ENCODE data around the gene CCL2. TPM values are rescaled to one million over a fixed set of nuclear protein-coding genes. Genes with fewer than 3 reads are reported as not detected.

CCL2 gene
- total and polyA plus RNA-seq, 2 experiments from 2014 or later = 1.5 to 18.5 TPM

DNA sequence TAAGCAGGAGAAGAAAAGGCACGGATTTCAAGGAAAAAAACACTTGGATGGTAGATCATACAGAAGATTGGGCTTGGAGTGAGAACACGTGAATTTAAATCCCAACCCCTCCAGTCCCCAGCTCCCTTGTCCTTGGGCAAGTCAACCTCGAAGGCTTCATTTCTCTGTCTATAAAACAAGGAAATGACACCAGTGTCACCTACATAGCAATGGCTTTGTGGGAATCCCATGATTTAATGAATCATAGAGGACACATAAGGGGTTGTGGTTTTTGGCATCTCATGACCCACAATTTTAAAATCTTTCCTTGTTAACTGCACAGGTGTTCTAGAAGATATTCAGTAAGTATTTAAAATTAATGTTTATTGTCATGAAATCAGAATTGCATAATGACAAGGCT, 8.2 kb upstream of the CCL2 start:
- no peak overlapping the region for H2AFZ ChIP-seq
- H4K20me1 ChIP-seq (replicated peaks; ENCODE audit: insufficient read depth) = no peaks in the 10 kb centered on the region
- H3F3A ChIP-seq (replicated peaks; ENCODE audit: low read depth) = no peaks in the 10 kb centered on the region
- no peak overlapping the region for H3K27ac ChIP-seq (ENCODE audit: low read depth)
- no peaks in the 10 kb centered on the region for H3K36me3 ChIP-seq (ENCODE audit: insufficient read depth)
- peaks cover 9% of the 10 kb centered on the region; the same call in 1 of the 2 replicates for H3K9me2 ChIP-seq (ENCODE audit: insufficient read depth)
- no peak overlapping the region for H3K4me3 Mint-ChIP-seq
- no peaks in the 10 kb centered on the region for H3K27me3 ChIP-seq (ENCODE audit: insufficient read depth)
- H3K27me3 Mint-ChIP-seq (ENCODE audit: insufficient read depth, low read depth, poor library complexity) = peaks cover 2% of the 10 kb centered on the region
- peaks cover 24% of the 10 kb centered on the region for H3K4me1 ChIP-seq (ENCODE audit: insufficient read depth)
- no peak overlapping the region for H3K27ac Mint-ChIP-seq
- H3K9me3 Mint-ChIP-seq = no peaks in the 10 kb centered on the region
- H3K4me1 Mint-ChIP-seq = peaks cover 21% of the 10 kb centered on the region
- no peak overlapping the region for H3K4me2 ChIP-seq
- no peak overlapping the region for H3K4me3 ChIP-seq
- H3K36me3 Mint-ChIP-seq (ENCODE audit: low read depth) = no peaks in the 10 kb centered on the region
- no peak for ATAC-seq
- H3K79me2 ChIP-seq (replicated peaks; ENCODE audit: insufficient read depth) = no peaks in the 10 kb centered on the region
- TF ChIP-seq, protein P1, sequence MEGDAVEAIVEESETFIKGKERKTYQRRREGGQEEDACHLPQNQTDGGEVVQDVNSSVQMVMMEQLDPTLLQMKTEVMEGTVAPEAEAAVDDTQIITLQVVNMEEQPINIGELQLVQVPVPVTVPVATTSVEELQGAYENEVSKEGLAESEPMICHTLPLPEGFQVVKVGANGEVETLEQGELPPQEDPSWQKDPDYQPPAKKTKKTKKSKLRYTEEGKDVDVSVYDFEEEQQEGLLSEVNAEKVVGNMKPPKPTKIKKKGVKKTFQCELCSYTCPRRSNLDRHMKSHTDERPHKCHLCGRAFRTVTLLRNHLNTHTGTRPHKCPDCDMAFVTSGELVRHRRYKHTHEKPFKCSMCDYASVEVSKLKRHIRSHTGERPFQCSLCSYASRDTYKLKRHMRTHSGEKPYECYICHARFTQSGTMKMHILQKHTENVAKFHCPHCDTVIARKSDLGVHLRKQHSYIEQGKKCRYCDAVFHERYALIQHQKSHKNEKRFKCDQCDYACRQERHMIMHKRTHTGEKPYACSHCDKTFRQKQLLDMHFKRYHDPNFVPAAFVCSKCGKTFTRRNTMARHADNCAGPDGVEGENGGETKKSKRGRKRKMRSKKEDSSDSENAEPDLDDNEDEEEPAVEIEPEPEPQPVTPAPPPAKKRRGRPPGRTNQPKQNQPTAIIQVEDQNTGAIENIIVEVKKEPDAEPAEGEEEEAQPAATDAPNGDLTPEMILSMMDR (conservative IDR thresholded peaks at IDR 0.05; ENCODE audit: low read depth in 2 of 2) = no peak
- TF ChIP-seq JUNB (IDR thresholded peaks at IDR 0.05; ENCODE audit: unreplicated experiment) = no peak
- no peak for TF ChIP-seq CREB1 (CRISPR knock-in tag; IDR thresholded peaks at IDR 0.05; ENCODE audit: low read depth)
- no peak for TF ChIP-seq EZH2phosphoT487 (IDR thresholded peaks at IDR 0.05; ENCODE audit: unreplicated experiment)
- TF ChIP-seq, protein P2, sequence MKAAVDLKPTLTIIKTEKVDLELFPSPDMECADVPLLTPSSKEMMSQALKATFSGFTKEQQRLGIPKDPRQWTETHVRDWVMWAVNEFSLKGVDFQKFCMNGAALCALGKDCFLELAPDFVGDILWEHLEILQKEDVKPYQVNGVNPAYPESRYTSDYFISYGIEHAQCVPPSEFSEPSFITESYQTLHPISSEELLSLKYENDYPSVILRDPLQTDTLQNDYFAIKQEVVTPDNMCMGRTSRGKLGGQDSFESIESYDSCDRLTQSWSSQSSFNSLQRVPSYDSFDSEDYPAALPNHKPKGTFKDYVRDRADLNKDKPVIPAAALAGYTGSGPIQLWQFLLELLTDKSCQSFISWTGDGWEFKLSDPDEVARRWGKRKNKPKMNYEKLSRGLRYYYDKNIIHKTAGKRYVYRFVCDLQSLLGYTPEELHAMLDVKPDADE (IDR thresholded peaks at IDR 0.05) = no peak
- TF ChIP-seq, protein P3, sequence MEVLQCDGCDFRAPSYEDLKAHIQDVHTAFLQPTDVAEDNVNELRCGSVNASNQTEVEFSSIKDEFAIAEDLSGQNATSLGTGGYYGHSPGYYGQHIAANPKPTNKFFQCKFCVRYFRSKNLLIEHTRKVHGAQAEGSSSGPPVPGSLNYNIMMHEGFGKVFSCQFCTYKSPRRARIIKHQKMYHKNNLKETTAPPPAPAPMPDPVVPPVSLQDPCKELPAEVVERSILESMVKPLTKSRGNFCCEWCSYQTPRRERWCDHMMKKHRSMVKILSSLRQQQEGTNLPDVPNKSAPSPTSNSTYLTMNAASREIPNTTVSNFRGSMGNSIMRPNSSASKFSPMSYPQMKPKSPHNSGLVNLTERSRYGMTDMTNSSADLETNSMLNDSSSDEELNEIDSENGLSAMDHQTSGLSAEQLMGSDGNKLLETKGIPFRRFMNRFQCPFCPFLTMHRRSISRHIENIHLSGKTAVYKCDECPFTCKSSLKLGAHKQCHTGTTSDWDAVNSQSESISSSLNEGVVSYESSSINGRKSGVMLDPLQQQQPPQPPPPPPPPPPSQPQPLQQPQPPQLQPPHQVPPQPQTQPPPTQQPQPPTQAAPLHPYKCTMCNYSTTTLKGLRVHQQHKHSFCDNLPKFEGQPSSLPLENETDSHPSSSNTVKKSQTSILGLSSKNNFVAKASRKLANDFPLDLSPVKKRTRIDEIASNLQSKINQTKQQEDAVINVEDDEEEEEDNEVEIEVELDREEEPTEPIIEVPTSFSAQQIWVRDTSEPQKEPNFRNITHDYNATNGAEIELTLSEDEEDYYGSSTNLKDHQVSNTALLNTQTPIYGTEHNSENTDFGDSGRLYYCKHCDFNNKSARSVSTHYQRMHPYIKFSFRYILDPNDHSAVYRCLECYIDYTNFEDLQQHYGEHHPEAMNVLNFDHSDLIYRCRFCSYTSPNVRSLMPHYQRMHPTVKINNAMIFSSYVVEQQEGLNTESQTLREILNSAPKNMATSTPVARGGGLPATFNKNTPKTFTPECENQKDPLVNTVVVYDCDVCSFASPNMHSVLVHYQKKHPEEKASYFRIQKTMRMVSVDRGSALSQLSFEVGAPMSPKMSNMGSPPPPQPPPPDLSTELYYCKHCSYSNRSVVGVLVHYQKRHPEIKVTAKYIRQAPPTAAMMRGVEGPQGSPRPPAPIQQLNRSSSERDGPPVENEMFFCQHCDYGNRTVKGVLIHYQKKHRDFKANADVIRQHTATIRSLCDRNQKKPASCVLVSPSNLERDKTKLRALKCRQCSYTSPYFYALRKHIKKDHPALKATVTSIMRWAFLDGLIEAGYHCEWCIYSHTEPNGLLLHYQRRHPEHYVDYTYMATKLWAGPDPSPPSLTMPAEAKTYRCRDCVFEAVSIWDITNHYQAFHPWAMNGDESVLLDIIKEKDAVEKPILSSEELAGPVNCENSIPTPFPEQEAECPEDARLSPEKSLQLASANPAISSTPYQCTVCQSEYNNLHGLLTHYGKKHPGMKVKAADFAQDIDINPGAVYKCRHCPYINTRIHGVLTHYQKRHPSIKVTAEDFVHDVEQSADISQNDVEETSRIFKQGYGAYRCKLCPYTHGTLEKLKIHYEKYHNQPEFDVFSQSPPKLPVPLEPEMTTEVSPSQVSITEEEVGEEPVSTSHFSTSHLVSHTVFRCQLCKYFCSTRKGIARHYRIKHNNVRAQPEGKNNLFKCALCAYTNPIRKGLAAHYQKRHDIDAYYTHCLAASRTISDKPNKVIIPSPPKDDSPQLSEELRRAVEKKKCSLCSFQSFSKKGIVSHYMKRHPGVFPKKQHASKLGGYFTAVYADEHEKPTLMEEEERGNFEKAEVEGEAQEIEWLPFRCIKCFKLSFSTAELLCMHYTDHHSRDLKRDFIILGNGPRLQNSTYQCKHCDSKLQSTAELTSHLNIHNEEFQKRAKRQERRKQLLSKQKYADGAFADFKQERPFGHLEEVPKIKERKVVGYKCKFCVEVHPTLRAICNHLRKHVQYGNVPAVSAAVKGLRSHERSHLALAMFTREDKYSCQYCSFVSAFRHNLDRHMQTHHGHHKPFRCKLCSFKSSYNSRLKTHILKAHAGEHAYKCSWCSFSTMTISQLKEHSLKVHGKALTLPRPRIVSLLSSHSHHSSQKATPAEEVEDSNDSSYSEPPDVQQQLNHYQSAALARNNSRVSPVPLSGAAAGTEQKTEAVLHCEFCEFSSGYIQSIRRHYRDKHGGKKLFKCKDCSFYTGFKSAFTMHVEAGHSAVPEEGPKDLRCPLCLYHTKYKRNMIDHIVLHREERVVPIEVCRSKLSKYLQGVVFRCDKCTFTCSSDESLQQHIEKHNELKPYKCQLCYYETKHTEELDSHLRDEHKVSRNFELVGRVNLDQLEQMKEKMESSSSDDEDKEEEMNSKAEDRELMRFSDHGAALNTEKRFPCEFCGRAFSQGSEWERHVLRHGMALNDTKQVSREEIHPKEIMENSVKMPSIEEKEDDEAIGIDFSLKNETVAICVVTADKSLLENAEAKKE (CRISPR knock-in tag; IDR thresholded peaks at IDR 0.05) = no peak
- TF ChIP-seq, protein P4, sequence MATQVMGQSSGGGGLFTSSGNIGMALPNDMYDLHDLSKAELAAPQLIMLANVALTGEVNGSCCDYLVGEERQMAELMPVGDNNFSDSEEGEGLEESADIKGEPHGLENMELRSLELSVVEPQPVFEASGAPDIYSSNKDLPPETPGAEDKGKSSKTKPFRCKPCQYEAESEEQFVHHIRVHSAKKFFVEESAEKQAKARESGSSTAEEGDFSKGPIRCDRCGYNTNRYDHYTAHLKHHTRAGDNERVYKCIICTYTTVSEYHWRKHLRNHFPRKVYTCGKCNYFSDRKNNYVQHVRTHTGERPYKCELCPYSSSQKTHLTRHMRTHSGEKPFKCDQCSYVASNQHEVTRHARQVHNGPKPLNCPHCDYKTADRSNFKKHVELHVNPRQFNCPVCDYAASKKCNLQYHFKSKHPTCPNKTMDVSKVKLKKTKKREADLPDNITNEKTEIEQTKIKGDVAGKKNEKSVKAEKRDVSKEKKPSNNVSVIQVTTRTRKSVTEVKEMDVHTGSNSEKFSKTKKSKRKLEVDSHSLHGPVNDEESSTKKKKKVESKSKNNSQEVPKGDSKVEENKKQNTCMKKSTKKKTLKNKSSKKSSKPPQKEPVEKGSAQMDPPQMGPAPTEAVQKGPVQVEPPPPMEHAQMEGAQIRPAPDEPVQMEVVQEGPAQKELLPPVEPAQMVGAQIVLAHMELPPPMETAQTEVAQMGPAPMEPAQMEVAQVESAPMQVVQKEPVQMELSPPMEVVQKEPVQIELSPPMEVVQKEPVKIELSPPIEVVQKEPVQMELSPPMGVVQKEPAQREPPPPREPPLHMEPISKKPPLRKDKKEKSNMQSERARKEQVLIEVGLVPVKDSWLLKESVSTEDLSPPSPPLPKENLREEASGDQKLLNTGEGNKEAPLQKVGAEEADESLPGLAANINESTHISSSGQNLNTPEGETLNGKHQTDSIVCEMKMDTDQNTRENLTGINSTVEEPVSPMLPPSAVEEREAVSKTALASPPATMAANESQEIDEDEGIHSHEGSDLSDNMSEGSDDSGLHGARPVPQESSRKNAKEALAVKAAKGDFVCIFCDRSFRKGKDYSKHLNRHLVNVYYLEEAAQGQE (IDR thresholded peaks at IDR 0.05; ENCODE audit: unreplicated experiment) = no peak
- no peak for TF ChIP-seq STAT1 (IDR thresholded peaks at IDR 0.05; ENCODE audit: unreplicated experiment)
- no peak for TF ChIP-seq NANOG (IDR thresholded peaks at IDR 0.05; ENCODE audit: borderline replicate concordance)
- TF ChIP-seq ZNF331 (CRISPR knock-in tag; IDR thresholded peaks at IDR 0.05; ENCODE audit: low read depth) = no peak
- no peak for DNase-seq (ENCODE audit: low spot score)

Data from GM23338 (cell line).